GM23248 (cell line): Measurements from ENCODE around the gene LHB. TPM values are rescaled to one million over a fixed set of nuclear protein-coding genes. Genes with fewer than 3 reads are reported as not detected.
"Not testable (repeated sequence)": the region's sequence is repeated elsewhere in the genome, so short reads cannot be mapped to it uniquely, and the experiment has no call there.

Experiments
- DNase-seq: peaks from one replicate; pipeline ENCODE4 v3.0.0-alpha.2; 2015
- H2AFZ ChIP-seq: fragments of 200-600 bp; sonication (generic); 2 replicates; pipeline ENCODE4 v1.6.1; 2016; ENCODE audit warnings: antibody characterized with exemption
- H3F3A ChIP-seq: fragments of 200-600 bp; sonication (generic); 2 replicates; pipeline ENCODE4 v1.6.1; 2016; ENCODE audit warnings: mild to moderate bottlenecking, antibody characterized with exemption, mixed run types; ENCODE audit not compliant: insufficient read depth
- H3K27ac ChIP-seq: fragments of 200-600 bp; sonication (generic); 2 replicates; pipeline ENCODE4 v1.5.1; 2016; ENCODE audit warnings: mild to moderate bottlenecking
- H3K27me3 ChIP-seq: fragments of 200-600 bp; sonication (generic); replicated peaks from 2 replicates; pipeline ENCODE4 v1.6.1; 2016; ENCODE audit warnings: mild to moderate bottlenecking; ENCODE audit not compliant: insufficient read depth
- H3K36me3 ChIP-seq: fragments of 200-600 bp; sonication (generic); 2 replicates; pipeline ENCODE4 v1.6.1; 2016; ENCODE audit warnings: low read depth, mild to moderate bottlenecking
- H3K4me1 ChIP-seq: fragments of 200-600 bp; sonication (generic); 2 replicates; pipeline ENCODE4 v1.6.1; 2016; ENCODE audit warnings: mild to moderate bottlenecking; ENCODE audit not compliant: insufficient read depth
- H3K4me2 ChIP-seq: fragments of 200-600 bp; sonication (generic); one replicate; pipeline ENCODE4 v1.6.1; 2016; ENCODE audit warnings: mild to moderate bottlenecking; ENCODE audit not compliant: unreplicated experiment
- H3K4me3 ChIP-seq: fragments of 200-600 bp; sonication (generic); 2 replicates; pipeline ENCODE4 v1.5.1; 2016; ENCODE audit warnings: mild to moderate bottlenecking
- H3K79me2 ChIP-seq: fragments of 200-600 bp; sonication (generic); 2 replicates; pipeline ENCODE4 v1.6.1; 2016; ENCODE audit warnings: mild to moderate bottlenecking; ENCODE audit not compliant: insufficient read depth
- H3K9ac ChIP-seq: fragments of 200-600 bp; sonication (generic); 2 replicates; pipeline ENCODE4 v1.6.1; 2016; ENCODE audit warnings: mild to moderate bottlenecking
- H3K9me2 ChIP-seq: fragments of 200-600 bp; sonication (generic); 2 replicates; pipeline ENCODE4 v1.6.1; 2016; ENCODE audit warnings: mixed run types, mild to moderate bottlenecking, moderate library complexity; ENCODE audit not compliant: insufficient read depth
- H3K9me3 ChIP-seq: fragments of 200-600 bp; sonication (generic); one replicate; pipeline ENCODE4 v1.6.1; 2017; ENCODE audit warnings: low read depth
- H4K20me1 ChIP-seq: fragments of 200-600 bp; sonication (generic); 2 replicates; pipeline ENCODE4 v1.6.0; 2016; ENCODE audit not compliant: insufficient read depth
- EZH2 ChIP-seq: fragments of 200-600 bp; sonication (generic); IDR thresholded peaks from 2 replicates; pipeline ENCODE4 v1.6.1; 2018; ENCODE audit warnings: antibody characterized with exemption, mild to moderate bottlenecking; ENCODE audit not compliant: insufficient read depth, poor library complexity, severe bottlenecking
- EZH2phosphoT487 ChIP-seq: fragments of 200-600 bp; sonication (generic); IDR thresholded peaks from 2 replicates; pipeline ENCODE4 v1.6.1; 2018; ENCODE audit warnings: antibody characterized with exemption, moderate library complexity, mild to moderate bottlenecking, low read depth; ENCODE audit not compliant: insufficient read depth
- WGBS, 2 experiments: methylation state at CpG; one replicate each; pipeline ENCODE4 v1.1.6; 2015 to 2017; ENCODE audit warnings: low lambda C conversion rate in 2 of 2, low coverage in 1 of 2; ENCODE audit errors: missing lambda C conversion rate in 2 of 2; 5-methylcytosine and 5-hydroxymethylcytosine counted together
- in situ Hi-C: fragments of 300-500 bp; cut with MboI; formaldehyde crosslinking; loops from 2 replicates; pipeline ENCODE4 v1.15.0; 2020
- polyA plus RNA-seq: library from polyadenylated mRNA; unstranded; fragments of >200 nt; fragmentation: Nextera tagmentation; extraction: Ambion mirVana; gene quantifications from 2 replicates; pipeline ENCODE4 v1.2.1, GENCODE V29; 2016
- total RNA-seq: library from RNA; depleted of rRNA; stranded (reverse); fragments of >200 nt; shearing (Covaris generic); gene quantifications from 2 replicates; pipeline ENCODE4 v1.2.3, GENCODE V29; 2014

The LHB gene
- total and polyA plus RNA-seq, 2 experiments from 2014 or later = 0.54 TPM; not detected in 1

DNA sequence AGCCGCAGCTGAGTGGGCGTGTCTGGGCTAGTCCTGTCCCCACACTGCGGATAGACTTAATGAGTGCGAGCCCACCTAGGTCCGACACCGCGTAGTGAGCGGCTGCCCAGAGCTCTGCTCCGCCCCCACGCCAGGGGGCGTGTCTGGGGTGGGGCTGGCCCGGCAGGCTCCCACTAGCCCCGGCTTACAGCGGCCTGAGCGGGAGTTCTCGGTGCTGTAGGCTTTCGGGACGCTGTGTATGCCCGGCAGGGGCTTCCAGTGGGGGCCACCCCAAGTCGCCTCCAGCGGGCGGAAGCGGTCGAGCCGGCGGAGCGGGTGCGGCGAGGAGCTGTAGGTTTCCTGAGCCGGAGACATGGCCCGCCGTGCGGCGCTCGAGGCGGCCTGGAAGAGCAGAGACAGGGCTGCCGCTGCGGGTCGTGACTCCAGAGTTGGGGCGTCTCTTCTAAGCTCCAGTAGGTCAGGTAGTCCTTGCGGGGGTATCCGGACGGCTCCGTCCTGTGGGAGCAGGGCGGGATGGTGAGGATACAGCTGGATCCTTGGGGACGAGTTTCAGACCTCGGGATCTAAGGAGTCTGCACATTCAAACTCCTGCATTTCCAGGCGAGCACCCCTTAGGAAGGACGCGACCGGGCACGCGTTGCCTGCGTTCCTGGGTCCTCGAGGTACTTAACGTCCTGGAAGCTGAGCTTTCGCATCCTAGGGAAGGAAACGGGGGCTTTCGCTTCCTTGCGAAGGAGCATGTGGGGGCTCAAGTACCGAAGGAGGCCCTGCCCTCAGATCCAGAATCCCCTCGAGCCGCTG, 39.4 kb upstream of the LHB start:
- no peaks in the 10 kb centered on the region for H4K20me1 ChIP-seq
- in situ Hi-C loops = no loop called here
- H3K4me1 ChIP-seq = no peaks in the 10 kb centered on the region
- H2AFZ ChIP-seq = peak overlapping the region; percentile 81
- H3K4me3 ChIP-seq = peak overlapping the region; percentile 79
- no peaks in the 10 kb centered on the region for H3K9me3 ChIP-seq
- no peaks in the 10 kb centered on the region for H3F3A ChIP-seq
- TF ChIP-seq EZH2phosphoT487 (no peak), EZH2 (no peak)
- 2% methylated on average over 59 to 63 of the region's 63 CpGs for WGBS, 2 experiments
- no peaks in the 10 kb centered on the region for H3K9me2 ChIP-seq
- peak overlapping the region; percentile 64 for H3K9ac ChIP-seq
- peaks cover 43% of the 10 kb centered on the region for H3K79me2 ChIP-seq
- peak overlapping the region; percentile 90 for H3K4me2 ChIP-seq
- 0 out of 2 replicates have a peak overlapping the region, but pooled peaks have one; percentile 5 for H3K27ac ChIP-seq
- peak; percentile 76 for DNase-seq
- no peaks in the 10 kb centered on the region for H3K27me3 ChIP-seq
- no peaks in the 10 kb centered on the region for H3K36me3 ChIP-seq

DNA sequence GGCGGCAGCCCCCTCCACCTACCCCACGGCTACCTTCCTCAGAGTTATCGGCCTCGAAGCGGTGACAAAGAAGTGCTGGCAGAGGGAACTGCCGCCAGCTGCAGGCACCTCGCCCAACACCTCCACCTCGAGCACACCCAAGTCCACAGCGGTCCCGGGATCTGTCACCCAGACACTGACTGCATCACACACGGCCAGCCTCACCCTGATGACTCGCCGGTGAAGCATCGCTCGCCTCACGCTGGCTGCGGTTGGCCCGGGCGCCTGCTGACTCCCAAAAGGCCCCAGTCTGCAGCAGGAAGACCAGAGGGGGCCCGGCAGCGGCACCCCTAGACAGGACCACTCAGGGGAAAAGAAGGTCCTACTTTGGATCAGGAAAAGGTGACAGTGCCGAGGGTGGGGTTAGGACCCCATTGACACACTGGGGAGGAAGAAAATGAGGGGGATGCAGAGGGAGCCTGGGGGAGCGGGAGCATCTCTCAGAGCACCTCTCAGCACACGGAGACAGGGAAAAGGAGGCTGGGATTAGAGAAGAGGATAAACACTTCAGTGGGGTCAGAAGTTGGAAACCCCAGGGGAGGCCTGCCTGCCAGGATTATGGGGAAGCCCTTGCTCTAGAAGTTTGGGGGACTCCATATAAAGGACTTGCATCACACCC, 33.6 kb upstream of the LHB start:
- H3K9me2 ChIP-seq, H3K79me2 ChIP-seq: not testable (repeated sequence)

GRCh38 chr19:49049834-49050233, 32.9 kb upstream of the LHB start:
- H2AFZ ChIP-seq, H3K9me3 ChIP-seq, H3K27ac ChIP-seq, H3K9me2 ChIP-seq, H3K9ac ChIP-seq, H3K36me3 ChIP-seq, H3F3A ChIP-seq, H3K79me2 ChIP-seq, DNase-seq, H3K4me1 ChIP-seq, in situ Hi-C loops, H4K20me1 ChIP-seq, H3K4me3 ChIP-seq, H3K27me3 ChIP-seq, H3K4me2 ChIP-seq: not testable (repeated sequence)
- 89 to 91% methylated on average over 3 of the region's 4 CpGs for WGBS, 2 experiments

More for the DNA sequence above, 33.6 kb upstream of the LHB start:
- H3K4me3 ChIP-seq, H3K36me3 ChIP-seq, in situ Hi-C loops, H3K4me2 ChIP-seq, H3K4me1 ChIP-seq, H3K9me3 ChIP-seq, H3F3A ChIP-seq, H3K27me3 ChIP-seq, H4K20me1 ChIP-seq: not testable (repeated sequence)
- DNase-seq = peak; percentile 88
- H2AFZ ChIP-seq = peak overlapping the region; percentile 58; the same call in 1 of the 2 replicates
- 0 out of 2 replicates have a peak overlapping the region, but pooled peaks have one; percentile 47 for H3K9ac ChIP-seq
- 34 to 40% methylated on average over 22 of the region's 24 CpGs for WGBS, 2 experiments
- H3K27ac ChIP-seq = peak overlapping the region; percentile 71

GRCh38 chr19:49049011-49049410, 32.1 kb upstream of the LHB start, which contains the start of gene CGB8:
Gene CGB8 (minus strand): TSS chr19:49049111. CDS start chr19:49048739, 372 bp downstream.
- H3K9ac ChIP-seq, H3K4me2 ChIP-seq, in situ Hi-C loops: not testable (repeated sequence)

GRCh38 chr19:49043548-49043947, 26.7 kb upstream of the LHB start, which contains the start of gene CGB5:
Gene CGB5 (plus strand): TSS chr19:49043848. CDS start chr19:49044210, 362 bp downstream.
- DNase-seq, H3K4me1 ChIP-seq, H3K27me3 ChIP-seq, H3K9ac ChIP-seq, H3K36me3 ChIP-seq, H3K79me2 ChIP-seq, H3K27ac ChIP-seq, H2AFZ ChIP-seq, H3K9me3 ChIP-seq, H3K4me2 ChIP-seq, H3K9me2 ChIP-seq, H3F3A ChIP-seq, H3K4me3 ChIP-seq, H4K20me1 ChIP-seq, in situ Hi-C loops: not testable (repeated sequence)
- 72 to 81% methylated on average over 12 to 15 of the region's 15 CpGs for WGBS, 2 experiments

More at GRCh38 chr19:49049011-49049410, 32.1 kb upstream of the LHB start, which contains the start of gene CGB8:
- not testable (repeated sequence) for H3K9me2 ChIP-seq, H3K4me3 ChIP-seq, H3F3A ChIP-seq, H3K27me3 ChIP-seq, H4K20me1 ChIP-seq, DNase-seq, H3K9me3 ChIP-seq, H2AFZ ChIP-seq, H3K4me1 ChIP-seq, H3K36me3 ChIP-seq, H3K79me2 ChIP-seq, H3K27ac ChIP-seq
- 70 to 89% methylated on average over 5 to 10 of the region's 12 CpGs for WGBS, 2 experiments

DNA sequence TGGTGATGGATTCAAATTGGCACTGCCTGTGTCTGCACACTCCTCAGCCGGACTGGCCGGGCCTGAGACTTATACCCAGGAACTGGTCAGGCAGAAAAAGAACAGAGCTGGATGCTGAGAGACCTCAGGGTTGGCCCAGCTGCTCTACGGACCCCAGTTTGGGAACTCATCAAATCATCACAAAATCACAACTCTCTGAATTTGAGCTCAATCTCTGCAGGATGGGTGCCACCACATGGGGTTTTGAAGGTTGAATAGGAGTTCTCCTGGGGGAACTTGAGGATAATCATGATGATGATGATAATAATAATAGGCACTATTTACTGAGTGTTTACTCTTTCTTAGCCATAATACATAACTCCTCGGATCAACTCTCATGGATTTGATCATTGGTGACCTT, 25.8 kb upstream of the LHB start:
- H2AFZ ChIP-seq, H4K20me1 ChIP-seq, H3K4me1 ChIP-seq, H3K9ac ChIP-seq, DNase-seq, H3K27ac ChIP-seq, H3K9me2 ChIP-seq, H3K36me3 ChIP-seq, H3K79me2 ChIP-seq, H3K4me2 ChIP-seq, H3K27me3 ChIP-seq, H3K4me3 ChIP-seq, in situ Hi-C loops, H3F3A ChIP-seq, H3K9me3 ChIP-seq: not testable (repeated sequence)
- WGBS, 2 experiments = 86 to 88% methylated on average over 2 of the region's 4 CpGs
